RKO (cell line): Measurements from ENCODE around the gene PIGA.

Experiments used
- DNase-seq: peaks from one replicate; pipeline ENCODE4 v3.0.0-alpha.2; 2016; ENCODE audit warnings: low spot score

PIGA gene

GRCh38 chrX:15335135-15336022 is at the start of gene PIGA:
TSS of gene PIGA (minus strand) at chrX:15335523. CDS start at chrX:15331930, 3,593 bp downstream.
- peak; percentile 94 for DNase-seq

GRCh38 chrX:15384304-15384703 is 49.0 kb upstream of the PIGA start, which contains the start of gene VEGFD:
TSS of gene VEGFD (minus strand) at chrX:15384413. CDS start at chrX:15383946, 467 bp downstream.
- no peak for DNase-seq

GRCh38 chrX:15382813-15383212 is 47.5 kb upstream of the PIGA start:
- DNase-seq: no peak

- no peak for DNase-seq
Observed at GRCh38 chrX:15376956-15377355, 41.6 kb upstream of the PIGA start.

GRCh38 chrX:15373976-15374375 is 38.7 kb upstream of the PIGA start:
- no peak for DNase-seq

GRCh38 chrX:15366506-15367352 is 31.4 kb upstream of the PIGA start:
- no peak for DNase-seq

- DNase-seq: no peak
Observed at GRCh38 chrX:15359701-15360100, 24.4 kb upstream of the PIGA start.

GRCh38 chrX:15358533-15358932 is 23.2 kb upstream of the PIGA start:
- DNase-seq: no peak

GRCh38 chrX:15356444-15356843 is 21.1 kb upstream of the PIGA start:
- no peak for DNase-seq

GRCh38 chrX:15350329-15350996 is 15.1 kb upstream of the PIGA start:
- DNase-seq: no peak

- DNase-seq: peak; percentile 76
Observed at GRCh38 chrX:15349046-15349445, 13.7 kb upstream of the PIGA start.

GRCh38 chrX:15345976-15346375 is 10.7 kb upstream of the PIGA start:
- no peak for DNase-seq

- DNase-seq: no peak
Observed at GRCh38 chrX:15344106-15344505, 8.8 kb upstream of the PIGA start.

- DNase-seq: no peak
Observed at GRCh38 chrX:15343075-15343476, 7.8 kb upstream of the PIGA start.

GRCh38 chrX:15340867-15341266 is 5.5 kb upstream of the PIGA start:
- no peak for DNase-seq

- peak; percentile 68 for DNase-seq
Observed at GRCh38 chrX:15336023-15336413, 695 bp upstream of the PIGA start.

GRCh38 chrX:15334561-15334960 is 762 bp downstream of the PIGA start:
- DNase-seq: peak; percentile 43

GRCh38 chrX:15328821-15329220 is 6.5 kb downstream of the PIGA start:
- DNase-seq: no peak

- DNase-seq: no peak
Observed at GRCh38 chrX:15328131-15328530, 7.2 kb downstream of the PIGA start.

- no peak for DNase-seq
Observed at GRCh38 chrX:15322472-15322871, 12.9 kb downstream of the PIGA start.

- DNase-seq: no peak
Observed at GRCh38 chrX:15322072-15322471, 13.3 kb downstream of the PIGA start.

GRCh38 chrX:15321447-15321846 is 13.9 kb downstream of the PIGA start:
- no peak for DNase-seq
